Activated T-cell treated with anti-CD3 and anti-CD28 coated beads, Interleukin-2, amount 50 U/mL, for 72 hours (primary cell): ENCODE results near the gene TELO2. TPM values are rescaled to one million over a fixed set of nuclear protein-coding genes. Genes with fewer than 3 reads are reported as not detected.

ENCODE experiments used
- ATAC-seq, 2 donors: fragments of 150-1000 bp; cut with Tn5 transposase; replicated peaks in 1 of 2; 2 replicates each; pipeline ENCODE4 v1.10.0; 2021; ENCODE audit warnings: moderate library complexity in 2 of 2, mild to moderate bottlenecking in 1 of 2
- DNase-seq, 2 donors: peaks; one replicate each; pipeline ENCODE4 v3.0.0; 2021 to 2022; ENCODE audit warnings: mixed read lengths in 1 of 2
- H3K27ac Mint-ChIP-seq: one replicate; pipeline ENCODE4 v1.8.0; 2022; ENCODE audit warnings: mild to moderate bottlenecking, moderate library complexity, mixed read lengths
- H3K27me3 Mint-ChIP-seq: one replicate; pipeline ENCODE4 v1.8.0; 2022; ENCODE audit warnings: low read depth, mixed read lengths
- H3K36me3 Mint-ChIP-seq, 2 donors: one replicate each; pipeline ENCODE4 v1.8.0; 2022; ENCODE audit warnings: mixed read lengths in 2 of 2, mild to moderate bottlenecking in 1 of 2; ENCODE audit not compliant: insufficient read depth in 2 of 2
- H3K4me1 Mint-ChIP-seq: one replicate; pipeline ENCODE4 v1.8.0; 2022; ENCODE audit warnings: low read depth, mixed read lengths
- H3K4me3 Mint-ChIP-seq, 2 donors: one replicate each; pipeline ENCODE4 v1.8.0; 2022; ENCODE audit warnings: mild to moderate bottlenecking in 2 of 2, mixed read lengths in 2 of 2, moderate library complexity in 2 of 2
- H3K9me3 Mint-ChIP-seq, 2 donors: one replicate each; pipeline ENCODE4 v1.8.0; 2022; ENCODE audit warnings: mixed read lengths in 2 of 2
- total RNA-seq, 2 donors: library from RNA; stranded (reverse); gene quantifications; one replicate each; pipeline ENCODE4 v1.2.3, GENCODE V29; 2022

The TELO2 gene
- 10 to 100 TPM; 28.6 to 34.7 TPM for total RNA-seq

GRCh38 chr16:1492923-1493745 lies at the start of gene TELO2:
Gene TELO2, plus strand, starts transcription at chr16:1493360. Its CDS starts 922 bp downstream, at chr16:1494282.
- peak; percentile 87 to 90 for ATAC-seq
- Mint-ChIP-seq H3K27me3 (no peaks in the 10 kb centered on the region), H3K27ac (peak within 1 kb of the TSS; percentile 97), H3K4me1 (peaks cover 20% of the 10 kb centered on the region), H3K36me3 (peaks cover 0 to 2% of the 10 kb centered on the region in 2 donors), H3K4me3 (peak within 1 kb of the TSS; percentile 95 to 99), H3K9me3 (no peaks in the 10 kb centered on the region)
- DNase-seq, result peak; percentile 87 to 90

- ATAC-seq (no peak), DNase-seq (no peak)
- Mint-ChIP-seq H3K36me3 (no peaks in the 10 kb centered on the region), H3K27me3 (no peaks in the 10 kb centered on the region), H3K9me3 (no peaks in the 10 kb centered on the region), H3K27ac (no peak overlapping the region), H3K4me1 (no peaks in the 10 kb centered on the region), H3K4me3 (no peak overlapping the region)
These were observed 49.7 kb upstream of the TELO2 start for GRCh38 chr16:1443403-1443973.

- DNase-seq (no peak), ATAC-seq (no peak)
- no peak within 1 kb of the TSS for H3K27ac Mint-ChIP-seq
- H3K36me3 Mint-ChIP-seq, result no peaks in the 10 kb centered on the region
- H3K4me1 Mint-ChIP-seq, result no peaks in the 10 kb centered on the region
- no peaks in the 10 kb centered on the region for H3K27me3 Mint-ChIP-seq
- no peaks in the 10 kb centered on the region for H3K9me3 Mint-ChIP-seq
- H3K4me3 Mint-ChIP-seq, result no peak within 1 kb of the TSS
These were observed 49.0 kb upstream of the TELO2 start, which contains the start of gene CCDC154 for GRCh38 chr16:1443980-1444729. Gene CCDC154, minus strand, starts transcription at chr16:1444556. Its CDS starts 234 bp downstream, at chr16:1444322.

GRCh38 chr16:1444730-1445517 lies 48.2 kb upstream of the TELO2 start:
- Mint-ChIP-seq H3K4me3 (no peak overlapping the region), H3K27ac (no peak overlapping the region), H3K27me3 (no peaks in the 10 kb centered on the region), H3K36me3 (no peaks in the 10 kb centered on the region), H3K4me1 (no peaks in the 10 kb centered on the region), H3K9me3 (no peaks in the 10 kb centered on the region)
- DNase-seq, result no peak
- ATAC-seq, result no peak

GRCh38 chr16:1445518-1446203 lies 47.5 kb upstream of the TELO2 start:
- H3K27ac Mint-ChIP-seq, result no peak overlapping the region
- no peaks in the 10 kb centered on the region for H3K4me1 Mint-ChIP-seq
- H3K27me3 Mint-ChIP-seq, result no peaks in the 10 kb centered on the region
- ATAC-seq (no peak), DNase-seq (no peak)
- H3K4me3 Mint-ChIP-seq, result no peak overlapping the region
- no peaks in the 10 kb centered on the region for H3K36me3 Mint-ChIP-seq
- no peaks in the 10 kb centered on the region for H3K9me3 Mint-ChIP-seq

- H3K36me3 Mint-ChIP-seq, result no peaks in the 10 kb centered on the region
- H3K9me3 Mint-ChIP-seq, result no peaks in the 10 kb centered on the region
- no peak for ATAC-seq
- no peaks in the 10 kb centered on the region for H3K4me1 Mint-ChIP-seq
- H3K27me3 Mint-ChIP-seq, result no peaks in the 10 kb centered on the region
- H3K27ac Mint-ChIP-seq, result no peak overlapping the region
- DNase-seq, result no peak
- no peak overlapping the region for H3K4me3 Mint-ChIP-seq
These were observed 46.7 kb upstream of the TELO2 start for GRCh38 chr16:1446296-1447080.

GRCh38 chr16:1447965-1448364 lies 45.2 kb upstream of the TELO2 start:
- H3K9me3 Mint-ChIP-seq, result no peaks in the 10 kb centered on the region
- H3K4me1 Mint-ChIP-seq, result no peaks in the 10 kb centered on the region
- no peak overlapping the region for H3K27ac Mint-ChIP-seq
- ATAC-seq (no peak), DNase-seq (no peak)
- no peak overlapping the region for H3K4me3 Mint-ChIP-seq
- H3K36me3 Mint-ChIP-seq, result no peaks in the 10 kb centered on the region
- no peaks in the 10 kb centered on the region for H3K27me3 Mint-ChIP-seq

GRCh38 chr16:1448536-1449116 lies 44.5 kb upstream of the TELO2 start:
- DNase-seq (no peak), ATAC-seq (no peak)
- H3K36me3 Mint-ChIP-seq, result no peaks in the 10 kb centered on the region
- H3K9me3 Mint-ChIP-seq, result no peaks in the 10 kb centered on the region
- H3K27ac Mint-ChIP-seq, result no peak overlapping the region
- H3K4me1 Mint-ChIP-seq, result no peaks in the 10 kb centered on the region
- no peaks in the 10 kb centered on the region for H3K27me3 Mint-ChIP-seq
- no peak overlapping the region for H3K4me3 Mint-ChIP-seq

GRCh38 chr16:1449201-1449788 lies 43.9 kb upstream of the TELO2 start:
- Mint-ChIP-seq H3K4me1 (no peaks in the 10 kb centered on the region), H3K4me3 (no peak overlapping the region), H3K36me3 (no peaks in the 10 kb centered on the region), H3K27me3 (no peaks in the 10 kb centered on the region), H3K9me3 (no peaks in the 10 kb centered on the region), H3K27ac (no peak overlapping the region)
- no peak for ATAC-seq
- no peak for DNase-seq

- Mint-ChIP-seq H3K27me3 (no peaks in the 10 kb centered on the region), H3K36me3 (no peaks in the 10 kb centered on the region), H3K27ac (no peak overlapping the region), H3K4me1 (no peaks in the 10 kb centered on the region), H3K9me3 (no peaks in the 10 kb centered on the region), H3K4me3 (no peak overlapping the region)
- no peak for ATAC-seq
- DNase-seq, result no peak
These were observed 42.9 kb upstream of the TELO2 start for GRCh38 chr16:1450218-1450617.

- Mint-ChIP-seq H3K27ac (no peak overlapping the region), H3K27me3 (no peaks in the 10 kb centered on the region), H3K4me1 (no peaks in the 10 kb centered on the region), H3K36me3 (no peaks in the 10 kb centered on the region), H3K4me3 (no peak overlapping the region), H3K9me3 (no peaks in the 10 kb centered on the region)
- DNase-seq (no peak), ATAC-seq (no peak)
These were observed 42.3 kb upstream of the TELO2 start for GRCh38 chr16:1450841-1451240.
